Right lobe of liver (tissue), 6 donors: ENCODE data around the gene SHANK2. TPM values are rescaled to one million over a fixed set of nuclear protein-coding genes. Genes with fewer than 3 reads are reported as not detected.

Experiments
- ATAC-seq, 4 donors: fragments of 200-7000 bp; cut with Tn5 transposase; one replicate each; pipeline ENCODE4 v1.9.1; 2020; ENCODE audit warnings: mild to moderate bottlenecking in 4 of 4, moderate library complexity in 4 of 4
- DNase-seq, 3 donors: peaks; one replicate each; pipeline ENCODE4 v3.0.0-alpha.2; 2020
- H3K27ac ChIP-seq, 3 donors: fragments of 200-600 bp; one replicate each; pipeline ENCODE4 v1.8.0; 2022
- H3K27me3 ChIP-seq, 2 donors: fragments of 200-600 bp; one replicate each; pipeline ENCODE4 v1.8.0; 2022
- H3K36me3 ChIP-seq, 4 donors: fragments of 200-600 bp; sonication (generic) in 1 of 4; one replicate each; pipeline versions ENCODE4 v1.5.1 to v1.8.0; 2017 to 2022; ENCODE audit warnings: control low read depth in 1 of 4
- H3K4me1 ChIP-seq, 4 donors: fragments of 200-600 bp; sonication (generic) in 1 of 4; one replicate each; pipeline versions ENCODE4 v1.5.1 to v1.8.0; 2017 to 2022; ENCODE audit warnings: control low read depth in 1 of 4
- H3K4me3 ChIP-seq, 3 donors: fragments of 200-600 bp; one replicate each; pipeline ENCODE4 v1.8.0; 2022
- H3K9me3 ChIP-seq, 4 donors: fragments of 200-600 bp; sonication (generic) in 1 of 4; one replicate each; pipeline versions ENCODE4 v1.5.1 to v1.8.0; 2017 to 2022; ENCODE audit warnings: control low read depth in 1 of 4
- CTCF ChIP-seq, 4 donors: fragments of 200-600 bp in 3 of 4; fragments of 450-650 bp in 1 of 4; IDR thresholded peaks; one replicate each; pipeline versions ENCODE4 v1.5.1 to v1.8.0; 2016 to 2022; ENCODE audit warnings: antibody characterized with exemption in 4 of 4, mild to moderate bottlenecking in 2 of 4
- POLR2A ChIP-seq: fragments of 450-650 bp; IDR thresholded peaks from one replicate; pipeline ENCODE4 v1.6.1; 2017; ENCODE audit warnings: antibody characterized with exemption, mild to moderate bottlenecking
- WGBS: methylation state at CpG from one replicate; pipeline ENCODE4 v1.1.6; 2018; ENCODE audit warnings: low coverage, low lambda C conversion rate; ENCODE audit not compliant: insufficient coverage; ENCODE audit errors: missing lambda C conversion rate; 5-methylcytosine and 5-hydroxymethylcytosine counted together
- intact Hi-C, 2 donors: fragments of 100-400 bp; cut with DNase I; formaldehyde crosslinking; loops; one replicate each; pipeline versions ENCODE4 v1.11.2 to v1.14.1; 2022
- total RNA-seq, 6 experiments: library from RNA; depleted of rRNA in 2 of 6; stranded (reverse); fragments of >200 nt in 2 of 6; fragmentation: NEBNext Ultra II Directional in 3 of 6; extraction: Animal tissue kit (Norgen Biotek cat#: 25700) in 3 of 6; gene quantifications; one replicate each; pipeline versions ENCODE4 v1.1.0 to v1.2.4, GENCODE V29; 2016 to 2023
- donor health status: DM: no; HTN: yes; CAD: no.
- donor health status: DM: no; HTN: no; CAD: no.
- donor health status: DM: no; HTN: no; CAD: no.
- donor health status: DM: no; HTN: yes; CAD: no.
- donor health status: DM: no; HTN: yes; CAD: no.

SHANK2 gene
- total RNA-seq, 6 experiments from 2014 or later, result 21.9 to 50.3 (median 30.9) TPM

GRCh38 chr11:71244116-71244810, 8.1 kb downstream of the SHANK2 start:
- ATAC-seq (peak in 1 of 4 donors; percentile 5), DNase-seq (peak in 1 of 3 donors; percentile 20)
- H3K36me3 ChIP-seq, result peaks cover 0 to 10% (median 4%) of the 10 kb centered on the region in 4 donors
- no peak overlapping the region for H3K27ac ChIP-seq
- H3K27me3 ChIP-seq, result no peaks in the 10 kb centered on the region
- H3K9me3 ChIP-seq, result no peaks in the 10 kb centered on the region
- 60% methylated on average over 4 of the region's 12 CpGs for WGBS
- TF ChIP-seq CTCF (IDR thresholded peaks at IDR 0.05), result no peak
- TF ChIP-seq POLR2A, result no peak
- H3K4me3 ChIP-seq, result no peak overlapping the region
- intact Hi-C loops, result no loop called here
- peaks cover 0 to 24% (median 9%) of the 10 kb centered on the region in 4 donors for H3K4me1 ChIP-seq

GRCh38 chr11:71242391-71242790, 10.0 kb downstream of the SHANK2 start:
- TF ChIP-seq CTCF (IDR thresholded peaks at IDR 0.05), result no peak
- TF ChIP-seq POLR2A, result no peak
- intact Hi-C loops, result no loop called here
- Histone ChIP-seq H3K27ac (peak overlapping the region in 1 of 3 donors; percentile 92), H3K4me1 (peaks cover 0 to 14% (median 4%) of the 10 kb centered on the region in 4 donors), H3K9me3 (no peaks in the 10 kb centered on the region), H3K4me3 (no peak overlapping the region), H3K27me3 (no peaks in the 10 kb centered on the region), H3K36me3 (peaks cover 0 to 11% (median 5%) of the 10 kb centered on the region in 4 donors)
- 65% methylated on average over 6 of the region's 6 CpGs for WGBS
- peak in 1 of 3 donors; percentile 9 for DNase-seq
- ATAC-seq, result no peak

- H3K36me3 ChIP-seq, result peaks cover 0 to 11% (median 5%) of the 10 kb centered on the region in 4 donors
- TF ChIP-seq POLR2A, result no peak
- TF ChIP-seq CTCF (IDR thresholded peaks at IDR 0.05), result no peak
- no peaks in the 10 kb centered on the region for H3K9me3 ChIP-seq
- intact Hi-C loops, result no loop called here
- ATAC-seq (no peak), DNase-seq (peak in 1 of 3 donors; percentile 23)
- no peak overlapping the region for H3K4me3 ChIP-seq
- H3K4me1 ChIP-seq, result peaks cover 0 to 12% (median 3%) of the 10 kb centered on the region in 4 donors
- peak overlapping the region; percentile 48 to 92 (median 81) for H3K27ac ChIP-seq
- WGBS, result 84% methylated on average over 3 of the region's 6 CpGs
- H3K27me3 ChIP-seq, result no peaks in the 10 kb centered on the region
These were observed 10.6 kb downstream of the SHANK2 start for GRCh38 chr11:71241721-71242259.

GRCh38 chr11:71240865-71241691, 11.3 kb downstream of the SHANK2 start:
- peak; percentile 74 to 85 (median 82) for DNase-seq
- H3K36me3 ChIP-seq, result peaks cover 0 to 11% (median 5%) of the 10 kb centered on the region in 4 donors
- peak overlapping the region; percentile 48 to 92 (median 81) for H3K27ac ChIP-seq
- H3K9me3 ChIP-seq, result no peaks in the 10 kb centered on the region
- intact Hi-C loops, result no loop called here
- H3K27me3 ChIP-seq, result no peaks in the 10 kb centered on the region
- ATAC-seq, result peak; percentile 86 to 93 (median 90)
- 10% methylated on average over 13 of the region's 17 CpGs for WGBS
- peaks cover 0 to 12% (median 3%) of the 10 kb centered on the region in 4 donors for H3K4me1 ChIP-seq
- peak overlapping the region in 1 of 3 donors; percentile 31 for H3K4me3 ChIP-seq
- no peak for TF ChIP-seq CTCF (IDR thresholded peaks at IDR 0.05)
- peak; percentile 46 for TF ChIP-seq POLR2A
